Effector CD4-positive, alpha-beta T cell (primary cell): ENCODE measurements around the gene TMEM139.

ENCODE experiments used
- DNase-seq: peaks from one replicate; pipeline ENCODE4 v3.0.0-alpha.2; 2020

The TMEM139 gene

GRCh38 chr7:143329471-143330170 lies 44.9 kb downstream of the TMEM139 start:
- DNase-seq = no peak

- no peak for DNase-seq
These were observed 46.5 kb downstream of the TMEM139 start for GRCh38 chr7:143331179-143331801.

- no peak for DNase-seq
These were observed 49.5 kb downstream of the TMEM139 start for GRCh38 chr7:143334244-143334643.

DNA sequence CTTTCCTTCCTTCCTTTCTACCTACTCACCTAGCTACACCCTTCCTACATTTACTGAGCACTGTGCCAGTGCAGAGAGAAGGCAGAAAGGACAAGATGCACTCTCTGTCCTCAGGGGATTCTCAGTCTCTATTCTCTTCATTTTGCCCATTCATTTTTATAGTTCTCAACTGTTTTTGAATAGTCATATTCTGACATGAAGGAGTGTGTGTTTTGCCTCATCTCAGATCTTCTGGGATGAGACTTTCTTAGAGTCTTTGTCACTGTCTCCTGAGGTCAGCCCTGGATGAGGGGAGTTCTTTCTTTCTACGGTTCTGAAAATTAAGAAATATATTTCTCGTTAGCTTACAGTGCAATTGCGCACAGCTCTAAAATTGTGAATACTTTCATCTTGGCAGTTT lies 52.5 kb downstream of the TMEM139 start:
- no peak for DNase-seq
